HG02885 (cell line): ENCODE results near the gene PKHD1.

ENCODE experiments used
- ATAC-seq: cut with Tn5 transposase; IDR thresholded peaks from one replicate; pipeline ENCODE4 v1.9.1; 2021; ENCODE audit warnings: mild to moderate bottlenecking; ENCODE audit not compliant: unreplicated experiment, poor library complexity

Gene PKHD1

GRCh38 chr6:51648774-51649173, 438.6 kb downstream of the PKHD1 start:
- ATAC-seq: no peak

DNA sequence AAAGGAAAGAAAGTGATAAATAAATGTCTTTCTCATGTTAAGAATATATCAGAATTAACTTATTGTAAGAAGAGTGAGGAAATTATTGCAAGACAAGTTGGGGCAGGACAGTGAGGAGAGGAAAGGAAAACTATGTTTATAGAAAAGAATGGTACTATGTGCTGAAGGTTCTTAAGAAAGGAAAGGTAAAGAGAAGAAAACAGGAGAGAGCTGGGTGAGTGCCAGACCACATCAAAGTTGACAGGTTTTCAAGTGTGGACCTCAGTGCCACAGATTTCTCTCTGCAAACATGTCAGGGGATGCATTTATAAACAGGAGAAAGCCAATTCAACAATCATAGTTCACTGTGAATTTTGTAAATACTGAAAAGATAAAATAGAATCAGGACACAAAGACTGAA, 439.2 kb downstream of the PKHD1 start:
- ATAC-seq: no peak

DNA sequence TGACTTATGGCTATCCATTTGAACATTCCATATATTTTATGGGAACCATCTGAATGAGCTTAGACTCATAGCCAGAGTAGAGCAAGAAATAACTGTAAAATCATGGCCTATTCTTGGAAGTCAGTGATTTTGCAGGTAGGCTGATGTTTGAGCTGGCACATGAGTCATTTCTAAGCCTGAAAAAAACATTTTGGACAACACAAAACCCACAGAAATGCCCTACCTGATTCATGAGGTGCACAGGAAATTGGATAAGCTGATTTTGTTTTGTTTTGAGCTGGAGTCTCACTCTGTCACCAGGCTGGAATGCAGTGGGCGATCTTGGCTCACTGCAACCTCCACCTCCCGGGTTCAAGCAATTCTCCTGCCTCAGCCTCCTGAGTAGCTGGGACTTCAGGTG, 443.0 kb downstream of the PKHD1 start:
- ATAC-seq: no peak

GRCh38 chr6:51640021-51640420, 447.4 kb downstream of the PKHD1 start:
- no peak for ATAC-seq

DNA sequence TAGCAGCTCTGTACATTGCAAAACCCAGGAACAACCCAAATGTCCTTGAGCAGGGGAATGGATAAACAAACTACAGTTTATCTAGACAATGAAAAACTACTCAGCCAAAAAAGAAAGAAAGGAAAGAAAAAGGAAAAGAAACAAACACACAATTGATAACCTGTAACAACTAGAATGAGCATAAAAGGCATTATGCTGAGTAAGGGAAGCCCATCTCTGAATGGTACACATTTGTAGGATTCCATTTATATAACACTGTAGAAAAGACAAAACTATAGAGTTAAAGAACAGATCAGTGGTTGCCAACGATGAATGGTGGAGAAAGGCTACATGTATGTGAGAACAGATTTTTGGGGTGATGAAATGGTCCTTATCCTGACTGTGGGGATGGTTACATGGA, 454.0 kb downstream of the PKHD1 start:
- ATAC-seq: no peak

- ATAC-seq: no peak
These were observed 457.4 kb downstream of the PKHD1 start for GRCh38 chr6:51630011-51630410.

- no peak for ATAC-seq
These were observed 461.0 kb downstream of the PKHD1 start for GRCh38 chr6:51626391-51626790.

- ATAC-seq: no peak
These were observed 461.8 kb downstream of the PKHD1 start for GRCh38 chr6:51625566-51625965.

- no peak for ATAC-seq
These were observed 466.4 kb downstream of the PKHD1 start for GRCh38 chr6:51620971-51621370.

DNA sequence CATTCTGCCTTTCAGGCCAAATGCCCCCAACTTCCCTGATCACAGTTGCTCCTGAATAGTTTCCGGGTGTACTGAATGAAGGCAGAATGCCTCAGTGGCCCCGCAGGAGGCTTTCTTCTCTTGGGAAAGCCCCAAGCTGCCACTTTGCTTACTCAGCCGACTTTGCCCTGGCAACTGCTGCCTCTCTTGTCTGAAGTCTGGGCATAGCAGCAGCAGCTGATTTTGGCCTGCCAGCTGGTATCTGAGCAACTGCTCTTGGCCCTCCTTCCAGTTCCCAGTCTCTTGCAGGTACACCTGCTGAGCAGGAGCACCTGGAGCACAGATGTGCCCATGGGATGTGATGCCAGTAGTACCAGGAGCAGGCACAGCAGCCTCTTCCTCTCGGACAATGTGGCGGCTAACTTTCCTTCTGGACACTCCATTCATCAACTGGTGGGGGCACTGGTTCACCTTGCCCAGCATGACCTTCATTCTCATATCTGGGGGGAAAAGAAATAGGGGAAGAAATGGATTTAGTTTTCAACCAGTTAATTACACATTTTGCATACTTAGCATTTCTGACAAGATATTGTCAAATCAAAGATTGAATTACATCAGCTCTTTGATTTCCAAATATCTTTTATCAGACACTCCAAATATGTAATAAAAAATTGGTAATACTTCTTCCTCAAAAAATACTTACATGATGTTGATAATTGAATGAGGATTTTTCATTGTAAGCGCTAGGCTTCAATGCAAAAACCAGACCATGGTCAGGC, 468.2 kb downstream of the PKHD1 start:
- no peak for ATAC-seq

- peak; percentile 51 for ATAC-seq
These were observed 468.9 kb downstream of the PKHD1 start for GRCh38 chr6:51618563-51618962.

- ATAC-seq: no peak
These were observed 469.7 kb downstream of the PKHD1 start for GRCh38 chr6:51617751-51618150.

DNA sequence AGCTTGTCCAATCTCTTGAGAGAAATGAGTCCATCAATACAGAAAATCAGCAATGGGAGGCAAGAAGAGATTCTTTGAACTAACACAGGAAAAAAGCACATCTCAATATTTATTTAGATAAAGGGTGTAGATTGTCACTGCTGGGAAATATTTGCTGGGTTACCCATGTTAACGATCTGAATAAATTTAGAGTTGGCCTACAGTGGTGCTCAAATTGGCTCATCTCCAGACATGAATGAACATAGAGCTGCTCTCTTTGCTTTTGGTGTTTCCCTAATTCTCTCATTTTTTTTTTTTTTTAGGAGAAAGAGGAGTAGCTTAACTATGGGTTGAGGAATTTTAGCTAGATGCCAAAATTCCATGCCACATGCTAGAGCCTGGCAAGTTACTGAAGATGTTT, 471.2 kb downstream of the PKHD1 start:
- no peak for ATAC-seq

DNA sequence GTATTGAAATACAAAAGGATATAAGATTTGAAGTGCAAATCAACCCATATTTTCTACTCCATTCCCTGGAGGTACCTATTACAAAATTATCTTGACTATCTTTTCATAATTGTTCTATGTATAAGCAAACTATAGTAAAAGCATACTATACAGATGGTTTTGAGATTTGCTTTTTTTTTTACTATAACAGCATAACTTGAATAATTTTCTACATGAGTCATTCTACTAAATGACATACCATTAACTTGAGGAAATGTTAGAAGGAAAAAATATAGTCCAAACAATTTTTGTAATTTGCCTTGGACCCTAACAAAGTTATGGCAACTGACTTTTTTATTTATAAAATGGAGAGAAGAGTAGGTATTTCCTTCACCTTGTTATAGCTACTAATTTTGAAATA, 472.7 kb downstream of the PKHD1 start:
- no peak for ATAC-seq

DNA sequence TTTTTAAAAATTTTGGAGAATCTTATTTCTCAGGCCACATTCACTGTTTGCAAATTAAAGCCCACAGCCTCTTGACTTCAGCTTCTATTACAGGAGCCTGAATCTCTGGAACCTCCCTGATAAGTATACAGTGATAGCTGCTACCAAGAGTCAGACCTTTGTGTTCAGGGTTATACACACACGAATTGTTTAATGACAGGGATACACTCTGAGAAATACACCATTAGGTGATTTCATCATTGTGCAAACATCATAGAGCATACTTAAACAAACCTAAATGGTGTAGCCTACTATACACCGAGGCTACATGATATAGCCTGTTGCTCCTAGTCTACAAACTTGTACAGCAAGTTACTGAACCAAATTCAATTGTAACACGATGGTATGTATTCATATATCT, 473.9 kb downstream of the PKHD1 start:
- ATAC-seq: no peak

GRCh38 chr6:51608932-51609331, 478.5 kb downstream of the PKHD1 start:
- ATAC-seq: no peak

DNA sequence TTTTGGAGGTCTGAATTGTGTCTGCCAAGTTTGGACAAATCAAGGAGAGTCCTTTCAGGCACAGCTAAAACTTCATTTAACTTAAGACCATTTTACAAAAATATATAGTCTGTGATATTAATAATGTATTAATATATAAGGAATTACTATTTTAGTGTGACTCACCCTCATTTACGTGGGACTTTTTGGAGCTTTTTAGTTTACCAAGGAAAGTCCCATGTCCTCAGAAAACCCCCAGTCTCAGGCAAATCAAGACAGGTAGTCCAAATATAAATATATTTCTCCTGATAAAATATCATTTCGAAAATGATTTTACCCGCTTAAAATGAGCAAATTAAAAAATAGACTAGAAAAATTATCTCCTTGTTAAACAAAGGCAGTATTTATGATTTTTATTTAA, 479.0 kb downstream of the PKHD1 start:
- no peak for ATAC-seq

- ATAC-seq: no peak
These were observed 486.9 kb downstream of the PKHD1 start for GRCh38 chr6:51600514-51600913.

DNA sequence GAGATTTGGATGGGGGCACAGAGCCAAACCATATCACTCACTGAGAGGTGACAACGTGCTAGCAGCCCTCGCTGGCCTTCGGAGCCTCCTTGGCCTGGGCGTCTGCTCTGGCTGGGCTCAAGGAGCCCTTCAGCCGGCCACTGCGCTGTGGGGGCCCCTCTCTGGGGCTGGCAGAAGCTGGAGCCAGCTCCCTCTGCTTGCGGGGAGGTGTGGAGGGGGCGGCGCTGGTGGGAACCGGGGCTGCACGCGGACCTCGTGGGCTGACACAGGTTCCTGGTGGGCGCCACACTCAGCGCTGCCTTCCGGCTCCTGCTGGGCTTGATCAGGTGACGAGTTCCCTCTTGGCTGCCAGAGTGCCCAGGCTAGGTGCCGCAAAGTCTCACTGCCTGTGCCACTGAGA, 489.2 kb downstream of the PKHD1 start:
- no peak for ATAC-seq

GRCh38 chr6:51594981-51595380, 492.4 kb downstream of the PKHD1 start:
- no peak for ATAC-seq

GRCh38 chr6:51585264-51585663, 502.1 kb downstream of the PKHD1 start:
- ATAC-seq: no peak

- no peak for ATAC-seq
These were observed 503.2 kb downstream of the PKHD1 start for GRCh38 chr6:51584163-51584562.

DNA sequence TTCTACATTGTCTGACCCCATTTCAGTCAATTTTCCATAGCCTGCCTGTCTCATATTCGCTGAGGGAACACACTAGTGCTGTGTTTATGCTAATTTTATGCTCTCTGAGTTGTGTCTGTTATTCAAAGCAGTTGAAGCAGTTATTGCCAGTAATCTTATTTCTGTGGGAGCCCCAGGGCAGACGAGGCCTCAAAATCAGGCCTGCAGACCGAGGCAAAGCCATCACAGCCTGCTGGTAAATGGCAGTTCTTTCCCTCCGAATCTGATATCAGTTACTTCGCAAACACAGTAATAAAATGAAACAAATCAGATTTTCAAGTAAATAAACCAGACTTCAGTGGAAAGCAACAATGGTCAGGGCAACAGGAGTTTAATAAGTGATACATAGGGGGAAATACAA, 508.4 kb downstream of the PKHD1 start:
- no peak for ATAC-seq
